Amygdala (tissue), 56 donors: Measurements from ENCODE around the gene TRIM5.
"Not testable (repeated sequence)": the region's sequence is repeated elsewhere in the genome, so short reads cannot be mapped to it uniquely, and the experiment has no call there.

Experiments
- DNase-seq, 56 donors: peaks; one replicate each; lab custom pipeline; 2025; lab: John Stamatoyannopoulos, UW

TRIM5 gene

DNA sequence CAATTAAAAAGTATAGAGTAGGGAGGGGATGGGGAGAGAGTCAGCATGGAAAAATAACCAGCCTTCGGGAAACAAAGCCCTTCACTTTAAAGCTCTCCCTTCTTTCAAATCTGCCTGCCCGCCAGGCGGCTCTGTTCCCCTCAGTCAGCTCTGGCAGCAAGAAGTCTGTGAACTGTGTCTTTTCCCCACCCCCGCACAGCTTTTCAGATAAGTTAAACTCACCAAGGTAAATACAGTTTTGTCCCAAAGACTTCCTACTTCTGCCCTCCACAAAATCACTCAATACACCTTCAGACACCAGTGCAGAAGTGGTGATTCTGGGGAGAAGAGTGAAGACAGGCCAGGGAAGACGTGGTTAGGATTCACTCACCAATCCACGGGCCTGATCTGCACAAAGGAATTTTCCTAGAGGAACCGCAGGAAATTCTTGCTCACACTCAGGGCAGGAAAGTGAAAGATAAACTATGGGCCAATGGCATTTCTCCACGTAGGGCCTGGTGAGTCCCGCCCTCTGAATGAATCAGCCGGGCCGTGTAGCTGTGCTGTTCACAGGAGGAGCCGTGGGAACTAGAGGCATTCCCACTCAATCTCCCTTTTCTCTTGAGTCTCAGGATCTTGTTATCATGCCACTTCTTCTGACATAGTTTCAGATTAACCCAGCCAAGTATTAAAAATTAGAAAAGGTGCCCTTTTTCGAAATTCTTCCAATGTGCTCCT, at the start of gene TRIM5:
TSS of gene TRIM5 (minus strand) at position 429 of the 717 bp plus-strand sequence. CDS start 4,897 bp downstream, outside the sequence.
- peak in 43 of 56 donors; percentile 2 to 64 (median 31) for DNase-seq

DNA sequence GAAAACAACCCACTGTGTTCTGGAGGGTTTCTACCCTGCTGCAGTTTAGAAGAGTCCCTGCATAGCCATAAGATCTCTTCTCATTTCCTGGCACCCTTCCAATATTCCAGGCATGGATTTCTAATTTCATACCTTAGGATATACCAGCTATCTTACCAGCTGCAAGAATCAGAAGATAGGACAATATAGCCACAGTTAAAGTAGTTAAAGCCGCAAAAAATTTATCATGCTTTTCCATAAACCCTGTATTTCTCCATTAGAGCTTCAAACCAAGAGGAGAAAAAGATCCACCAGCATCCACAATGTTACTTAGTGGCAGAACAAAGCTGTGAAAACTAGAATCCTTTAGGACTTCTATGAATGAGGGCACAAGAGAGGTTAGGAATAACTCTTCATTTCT, 42.8 kb upstream of the TRIM5 start:
- no peak for DNase-seq

- no peak for DNase-seq
Observed at GRCh38 chr11:5726351-5726750, 41.5 kb upstream of the TRIM5 start.

DNA sequence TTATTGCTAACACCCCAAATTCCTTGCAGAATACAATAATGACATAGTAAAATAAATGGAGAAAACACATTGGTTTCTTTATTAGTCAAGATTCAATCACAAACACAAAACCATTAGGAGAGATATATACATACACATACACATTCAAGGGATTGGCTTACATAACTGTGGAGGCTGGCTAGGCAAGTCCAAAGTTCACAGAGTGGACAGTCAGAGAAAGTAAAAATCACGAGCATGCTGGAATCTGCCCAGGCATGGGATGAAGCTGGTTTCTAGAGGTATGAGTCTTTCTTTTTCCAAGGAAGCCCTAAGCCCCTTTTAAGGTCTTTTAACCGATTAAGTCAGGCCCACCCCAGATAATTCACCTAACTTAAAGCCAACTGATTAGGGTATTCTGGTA, 37.7 kb upstream of the TRIM5 start:
- DNase-seq: no peak

- no peak for DNase-seq
Observed at GRCh38 chr11:5719703-5720495, 35.0 kb upstream of the TRIM5 start.

DNA sequence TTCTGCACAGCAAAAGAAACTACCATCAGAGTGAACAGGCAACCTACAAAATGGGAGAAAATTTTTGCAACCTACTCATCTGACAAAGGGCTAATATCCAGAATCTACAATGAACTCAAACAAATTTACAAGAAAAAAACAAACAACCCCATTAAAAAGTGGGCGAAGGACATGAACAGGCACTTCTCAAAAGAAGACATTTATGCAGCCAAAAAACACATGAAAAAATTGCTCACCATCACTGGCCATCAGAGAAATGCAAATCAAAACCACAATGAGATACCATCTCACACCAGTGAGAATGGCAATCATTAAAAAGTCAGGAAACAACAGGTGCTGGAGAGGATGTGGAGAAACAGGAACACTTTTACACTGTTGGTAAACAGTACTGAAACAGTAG, 31.6 kb upstream of the TRIM5 start:
- DNase-seq: not testable (repeated sequence)

DNA sequence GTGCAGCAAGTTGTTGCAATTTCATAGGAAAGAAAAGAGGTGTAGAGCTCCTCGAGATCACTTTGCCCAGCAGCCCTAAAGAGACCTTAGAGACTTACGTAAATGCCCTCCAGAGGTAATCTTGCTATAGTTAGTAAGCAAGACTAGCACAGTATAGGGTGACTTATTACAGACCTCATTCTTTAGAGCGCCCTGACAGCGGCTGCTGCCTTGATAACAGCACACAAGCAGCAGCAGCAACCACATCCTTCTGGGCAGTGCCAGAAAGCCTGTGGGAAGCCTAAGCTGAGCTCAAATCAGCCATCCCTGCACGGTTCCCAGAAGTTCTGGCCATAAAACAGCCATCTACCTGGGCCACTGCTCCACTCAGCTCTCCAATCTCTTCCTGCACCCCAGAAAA, 28.8 kb upstream of the TRIM5 start:
- no peak for DNase-seq

- no peak for DNase-seq
Observed at GRCh38 chr11:5712507-5712906, 27.6 kb upstream of the TRIM5 start.

GRCh38 chr11:5705688-5706087, 20.8 kb upstream of the TRIM5 start:
- no peak for DNase-seq

GRCh38 chr11:5703741-5704536, 19.1 kb upstream of the TRIM5 start:
- no peak for DNase-seq

DNA sequence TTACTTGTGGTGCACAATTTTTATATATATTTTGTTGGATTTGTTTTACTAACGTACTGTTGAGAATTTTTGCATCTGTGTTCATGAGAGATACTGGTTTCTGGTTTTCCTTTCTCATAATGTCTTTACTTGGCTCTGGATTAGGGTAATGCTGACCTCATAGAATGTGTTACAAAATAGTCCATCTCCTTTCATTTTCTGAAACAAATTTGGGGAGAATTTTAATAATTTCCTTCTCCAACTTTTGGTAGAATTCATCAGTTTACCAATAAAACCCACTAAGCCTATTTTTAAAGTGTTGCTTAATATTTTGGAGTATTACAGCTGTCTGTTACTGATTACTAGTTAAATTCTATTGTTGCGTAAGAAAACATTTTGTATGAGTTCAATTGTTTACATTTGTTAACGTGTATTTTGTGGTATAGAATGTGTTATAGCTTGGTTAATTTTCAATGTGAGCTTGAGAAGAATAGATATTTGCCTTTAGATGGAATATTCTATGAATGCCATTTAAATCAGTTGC, 16.2 kb upstream of the TRIM5 start:
- DNase-seq: no peak

- DNase-seq: no peak
Observed at GRCh38 chr11:5700421-5701054, 15.7 kb upstream of the TRIM5 start.

GRCh38 chr11:5698281-5698680, 13.4 kb upstream of the TRIM5 start:
- DNase-seq: no peak

DNA sequence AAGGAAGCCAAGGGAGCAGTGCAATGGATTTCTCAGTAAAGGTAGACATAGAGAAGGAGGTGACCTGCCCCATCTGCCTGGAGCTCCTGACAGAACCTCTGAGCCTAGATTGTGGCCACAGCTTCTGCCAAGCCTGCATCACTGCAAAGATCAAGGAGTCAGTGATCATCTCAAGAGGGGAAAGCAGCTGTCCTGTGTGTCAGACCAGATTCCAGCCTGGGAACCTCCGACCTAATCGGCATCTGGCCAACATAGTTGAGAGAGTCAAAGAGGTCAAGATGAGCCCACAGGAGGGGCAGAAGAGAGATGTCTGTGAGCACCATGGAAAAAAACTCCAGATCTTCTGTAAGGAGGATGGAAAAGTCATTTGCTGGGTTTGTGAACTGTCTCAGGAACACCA, 11.3 kb upstream of the TRIM5 start:
- no peak for DNase-seq

- DNase-seq: no peak
Observed at GRCh38 chr11:5695580-5695979, 10.7 kb upstream of the TRIM5 start.

DNA sequence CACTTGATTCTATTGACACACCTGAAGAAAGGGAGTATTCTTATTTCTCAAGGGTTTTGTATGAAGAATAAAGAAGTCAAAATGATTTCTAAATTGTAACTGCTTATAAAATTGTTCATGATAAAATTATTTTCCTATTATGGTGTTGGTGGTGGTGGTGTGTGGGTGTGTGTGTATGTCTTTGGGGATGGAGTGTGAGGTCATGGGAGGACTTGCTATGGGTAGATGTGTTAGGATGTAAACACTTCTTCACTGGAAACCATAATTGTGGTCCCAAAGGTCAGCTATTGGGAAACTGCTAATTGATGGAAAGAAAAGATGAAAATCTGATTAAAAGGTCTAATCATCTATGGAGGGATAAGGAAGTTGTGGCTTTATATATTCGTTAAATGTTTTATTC, 9.8 kb upstream of the TRIM5 start:
- no peak for DNase-seq

- DNase-seq: no peak
Observed at GRCh38 chr11:5691964-5692361, 7.1 kb upstream of the TRIM5 start.

GRCh38 chr11:5691238-5691963, 6.5 kb upstream of the TRIM5 start:
- DNase-seq: not testable (repeated sequence)

DNA sequence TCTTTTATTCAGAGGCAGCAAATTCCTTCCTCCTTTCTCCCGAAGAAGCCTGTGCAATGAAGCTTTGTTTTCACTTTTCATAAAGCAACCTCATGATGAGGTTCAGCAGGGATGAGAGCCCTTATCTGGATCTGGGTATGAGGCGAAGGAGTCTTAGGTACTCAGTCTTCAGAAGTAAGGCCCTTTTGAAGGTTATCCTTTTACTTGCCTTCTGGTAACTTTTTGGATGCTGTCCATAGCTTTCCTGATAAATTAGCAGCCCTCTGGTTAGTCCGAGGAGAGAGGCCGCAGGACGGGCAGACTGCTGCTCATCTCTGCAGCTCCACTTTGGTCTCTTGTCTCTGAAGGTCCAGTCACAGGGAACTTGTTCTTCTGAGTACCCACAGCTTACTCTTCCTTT, 5.9 kb upstream of the TRIM5 start:
- DNase-seq: no peak

DNA sequence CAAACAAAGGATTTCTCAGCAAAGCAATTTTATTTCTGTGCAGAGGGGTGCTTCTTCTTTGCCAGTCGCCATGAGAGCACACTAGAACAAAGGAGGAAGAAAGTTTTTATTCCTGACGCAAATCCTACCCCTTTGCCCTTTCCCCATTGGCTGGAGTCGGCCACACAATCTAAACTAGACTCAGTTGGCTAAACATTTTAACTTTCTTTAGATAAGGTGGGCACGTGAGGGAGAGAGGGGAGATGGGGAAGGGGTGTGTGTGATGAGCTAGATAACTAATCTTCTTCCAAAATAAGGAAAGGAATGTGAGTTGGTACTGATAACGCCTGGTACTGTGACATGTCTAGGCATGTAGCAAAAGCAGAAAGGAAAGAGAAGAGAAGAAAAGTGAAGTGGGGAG, 5.3 kb upstream of the TRIM5 start:
- DNase-seq: peak in 2 of 56 donors; percentile 0 to 9
